Measurements from ENCODE around the gene CCKAR. TPM values are rescaled to one million over a fixed set of nuclear protein-coding genes. Genes with fewer than 3 reads are reported as not detected.
"Not testable (repeated sequence)": the region's sequence is repeated elsewhere in the genome, so short reads cannot be mapped to it uniquely, and the experiment has no call there.

Gene CCKAR
- total RNA-seq, 1 donor from 2014 or later, result not detected

GRCh38 chr4:26520728-26521450 is 30.6 kb upstream of the CCKAR start:
- no peaks in the 10 kb centered on the region for H3K4me1 ChIP-seq (ENCODE audit: control insufficient read depth in 3 of 3, insufficient read depth in 3 of 3, low read length in 3 of 3)
- no peak overlapping the region for H3K27ac ChIP-seq (ENCODE audit: low read depth, low read length)
- no peak overlapping the region for H3K9ac ChIP-seq (ENCODE audit: low read depth in 1 of 3, low read length in 3 of 3)
- H3K27me3 ChIP-seq (ENCODE audit: control insufficient read depth in 3 of 3, insufficient read depth in 3 of 3, low read length in 3 of 3), result peaks cover 0 to 4% (median 0%) of the 10 kb centered on the region in 3 donors
- no peak overlapping the region for H3K4me3 ChIP-seq (ENCODE audit: low read length in 3 of 3)
- H3K9me3 ChIP-seq (ENCODE audit: control insufficient read depth in 3 of 3, low read length in 3 of 3), result no peaks in the 10 kb centered on the region
- H3K36me3 ChIP-seq (ENCODE audit: control insufficient read depth in 3 of 3, insufficient read depth in 3 of 3, low read length in 3 of 3), result no peaks in the 10 kb centered on the region

GRCh38 chr4:26515936-26516335 is 25.7 kb upstream of the CCKAR start:
- Histone ChIP-seq H3K9ac (ENCODE audit: low read depth in 1 of 3, low read length in 3 of 3) (no peak overlapping the region), H3K4me1 (ENCODE audit: control insufficient read depth in 3 of 3, insufficient read depth in 3 of 3, low read length in 3 of 3) (no peaks in the 10 kb centered on the region), H3K9me3 (ENCODE audit: control insufficient read depth in 3 of 3, low read length in 3 of 3) (no peaks in the 10 kb centered on the region), H3K4me3 (ENCODE audit: low read length in 3 of 3) (no peak overlapping the region), H3K27me3 (ENCODE audit: control insufficient read depth in 3 of 3, insufficient read depth in 3 of 3, low read length in 3 of 3) (no peaks in the 10 kb centered on the region), H3K36me3 (ENCODE audit: control insufficient read depth in 3 of 3, insufficient read depth in 3 of 3, low read length in 3 of 3) (no peaks in the 10 kb centered on the region), H3K27ac (ENCODE audit: low read depth, low read length) (no peak overlapping the region)

GRCh38 chr4:26510334-26510964 is 20.2 kb upstream of the CCKAR start:
- no peak overlapping the region for H3K27ac ChIP-seq (ENCODE audit: low read depth, low read length)

GRCh38 chr4:26509681-26510333 is 19.5 kb upstream of the CCKAR start:
- Histone ChIP-seq H3K36me3 (ENCODE audit: control insufficient read depth in 3 of 3, insufficient read depth in 3 of 3, low read length in 3 of 3) (no peaks in the 10 kb centered on the region), H3K27me3 (ENCODE audit: control insufficient read depth in 3 of 3, insufficient read depth in 3 of 3, low read length in 3 of 3) (no peaks in the 10 kb centered on the region), H3K9me3 (ENCODE audit: control insufficient read depth in 3 of 3, low read length in 3 of 3) (no peaks in the 10 kb centered on the region), H3K27ac (ENCODE audit: low read depth, low read length) (no peak overlapping the region), H3K4me1 (ENCODE audit: control insufficient read depth in 3 of 3, insufficient read depth in 3 of 3, low read length in 3 of 3) (no peaks in the 10 kb centered on the region), H3K9ac (ENCODE audit: low read depth in 1 of 3, low read length in 3 of 3) (no peak overlapping the region), H3K4me3 (ENCODE audit: low read length in 3 of 3) (no peak overlapping the region)

More at GRCh38 chr4:26510334-26510964, 20.2 kb upstream of the CCKAR start:
- no peaks in the 10 kb centered on the region for H3K36me3 ChIP-seq (ENCODE audit: control insufficient read depth in 3 of 3, insufficient read depth in 3 of 3, low read length in 3 of 3)
- no peak overlapping the region for H3K9ac ChIP-seq (ENCODE audit: low read depth in 1 of 3, low read length in 3 of 3)
- H3K27me3 ChIP-seq (ENCODE audit: control insufficient read depth in 3 of 3, insufficient read depth in 3 of 3, low read length in 3 of 3), result no peaks in the 10 kb centered on the region
- H3K4me1 ChIP-seq (ENCODE audit: control insufficient read depth in 3 of 3, insufficient read depth in 3 of 3, low read length in 3 of 3), result no peaks in the 10 kb centered on the region
- no peaks in the 10 kb centered on the region for H3K9me3 ChIP-seq (ENCODE audit: control insufficient read depth in 3 of 3, low read length in 3 of 3)
- H3K4me3 ChIP-seq (ENCODE audit: low read length in 3 of 3), result no peak overlapping the region

- no peaks in the 10 kb centered on the region for H3K27me3 ChIP-seq (ENCODE audit: control insufficient read depth in 3 of 3, insufficient read depth in 3 of 3, low read length in 3 of 3)
- no peak overlapping the region for H3K4me3 ChIP-seq (ENCODE audit: low read length in 3 of 3)
- H3K9me3 ChIP-seq (ENCODE audit: control insufficient read depth in 3 of 3, low read length in 3 of 3), result no peaks in the 10 kb centered on the region
- H3K9ac ChIP-seq (ENCODE audit: low read depth in 1 of 3, low read length in 3 of 3), result no peak overlapping the region
- peaks cover 0 to 4% (median 0%) of the 10 kb centered on the region in 3 donors for H3K4me1 ChIP-seq (ENCODE audit: control insufficient read depth in 3 of 3, insufficient read depth in 3 of 3, low read length in 3 of 3)
- H3K27ac ChIP-seq (ENCODE audit: low read depth, low read length), result no peak overlapping the region
- H3K36me3 ChIP-seq (ENCODE audit: control insufficient read depth in 3 of 3, insufficient read depth in 3 of 3, low read length in 3 of 3), result no peaks in the 10 kb centered on the region
Observed at GRCh38 chr4:26507286-26507685, 17.0 kb upstream of the CCKAR start.

GRCh38 chr4:26503844-26504243 is 13.6 kb upstream of the CCKAR start:
- peak overlapping the region in 1 of 3 donors; percentile 62 for H3K9ac ChIP-seq (ENCODE audit: low read depth in 1 of 3, low read length in 3 of 3)
- no peaks in the 10 kb centered on the region for H3K36me3 ChIP-seq (ENCODE audit: control insufficient read depth in 3 of 3, insufficient read depth in 3 of 3, low read length in 3 of 3)
- peak overlapping the region in 2 of 3 donors; percentile 45 to 46 for H3K4me3 ChIP-seq (ENCODE audit: low read length in 3 of 3)
- peak overlapping the region; percentile 71 for H3K27ac ChIP-seq (ENCODE audit: low read depth, low read length)
- H3K4me1 ChIP-seq (ENCODE audit: control insufficient read depth in 3 of 3, insufficient read depth in 3 of 3, low read length in 3 of 3), result peaks cover 0 to 4% (median 0%) of the 10 kb centered on the region in 3 donors
- H3K9me3 ChIP-seq (ENCODE audit: control insufficient read depth in 3 of 3, low read length in 3 of 3), result peaks cover 0 to 2% (median 2%) of the 10 kb centered on the region in 3 donors
- no peaks in the 10 kb centered on the region for H3K27me3 ChIP-seq (ENCODE audit: control insufficient read depth in 3 of 3, insufficient read depth in 3 of 3, low read length in 3 of 3)

- Histone ChIP-seq H3K27ac (ENCODE audit: low read depth, low read length) (peak overlapping the region; percentile 71), H3K4me3 (ENCODE audit: low read length in 3 of 3) (peak overlapping the region in 2 of 3 donors; percentile 45 to 46), H3K27me3 (ENCODE audit: control insufficient read depth in 3 of 3, insufficient read depth in 3 of 3, low read length in 3 of 3) (no peaks in the 10 kb centered on the region), H3K9me3 (ENCODE audit: control insufficient read depth in 3 of 3, low read length in 3 of 3) (peaks cover 0 to 2% (median 2%) of the 10 kb centered on the region in 3 donors), H3K36me3 (ENCODE audit: control insufficient read depth in 3 of 3, insufficient read depth in 3 of 3, low read length in 3 of 3) (no peaks in the 10 kb centered on the region), H3K9ac (ENCODE audit: low read depth in 1 of 3, low read length in 3 of 3) (peak overlapping the region in 1 of 3 donors; percentile 62), H3K4me1 (ENCODE audit: control insufficient read depth in 3 of 3, insufficient read depth in 3 of 3, low read length in 3 of 3) (peaks cover 0 to 4% (median 0%) of the 10 kb centered on the region in 3 donors)
Observed at GRCh38 chr4:26503427-26503826, 13.1 kb upstream of the CCKAR start.

- H3K9ac ChIP-seq (ENCODE audit: low read depth in 1 of 3, low read length in 3 of 3); H3K9me3 ChIP-seq (ENCODE audit: control insufficient read depth in 3 of 3, low read length in 3 of 3); H3K36me3 ChIP-seq (ENCODE audit: control insufficient read depth in 3 of 3, insufficient read depth in 3 of 3, low read length in 3 of 3); H3K27me3 ChIP-seq (ENCODE audit: control insufficient read depth in 3 of 3, insufficient read depth in 3 of 3, low read length in 3 of 3); H3K4me3 ChIP-seq (ENCODE audit: low read length in 3 of 3); H3K27ac ChIP-seq (ENCODE audit: low read depth, low read length); H3K4me1 ChIP-seq (ENCODE audit: control insufficient read depth in 3 of 3, insufficient read depth in 3 of 3, low read length in 3 of 3): not testable (repeated sequence)
Observed at GRCh38 chr4:26500565-26500999, 10.3 kb upstream of the CCKAR start.

GRCh38 chr4:26496207-26496783 is 6.0 kb upstream of the CCKAR start:
- Histone ChIP-seq H3K9ac (ENCODE audit: low read depth in 1 of 3, low read length in 3 of 3) (no peak overlapping the region), H3K27ac (ENCODE audit: low read depth, low read length) (no peak overlapping the region), H3K27me3 (ENCODE audit: control insufficient read depth in 3 of 3, insufficient read depth in 3 of 3, low read length in 3 of 3) (peaks cover 0 to 5% (median 0%) of the 10 kb centered on the region in 3 donors), H3K9me3 (ENCODE audit: control insufficient read depth in 3 of 3, low read length in 3 of 3) (peaks cover 0 to 2% (median 2%) of the 10 kb centered on the region in 3 donors), H3K4me1 (ENCODE audit: control insufficient read depth in 3 of 3, insufficient read depth in 3 of 3, low read length in 3 of 3) (no peaks in the 10 kb centered on the region), H3K4me3 (ENCODE audit: low read length in 3 of 3) (no peak overlapping the region), H3K36me3 (ENCODE audit: control insufficient read depth in 3 of 3, insufficient read depth in 3 of 3, low read length in 3 of 3) (no peaks in the 10 kb centered on the region)
